Panc1 (cell line): ENCODE results near the gene KCNMA1. TPM values are rescaled to one million over a fixed set of nuclear protein-coding genes. Genes with fewer than 3 reads are reported as not detected.

Experiments
- ATAC-seq: fragments of 200-7000 bp; cut with Tn5 transposase; 2 replicates; pipeline ENCODE4 v1.9.1; 2020; ENCODE audit warnings: mild to moderate bottlenecking, moderate library complexity
- BruUV-seq: library from RNA; stranded (reverse); fragments of 400-500 nt; replicated peaks from 2 replicates; lab custom pipeline; 2021; lab: Mats Ljungman, UMichigan
- CTCF ChIA-PET: fragments of 300-600 bp; sonication (Branson Sonifier 250); formaldehyde crosslinking; loops from one replicate; lab custom pipeline; 2022; ENCODE audit warnings: antibody characterized with exemption; lab: Charles Lee
- POLR2A ChIA-PET: fragments of 300-600 bp; sonication (Branson Sonifier 250); formaldehyde crosslinking; loops from one replicate; lab custom pipeline; 2022; ENCODE audit warnings: antibody characterized with exemption; lab: Charles Lee
- DNase-seq: peaks from one replicate; pipeline ENCODE4 v3.0.0-alpha.2; 2010; ENCODE audit warnings: low read depth, low spot score
- H3K27ac ChIP-seq: 2 replicates; pipeline ENCODE4 v1.5.1; 2011; ENCODE audit warnings: mild to moderate bottlenecking, low read length, inconsistent platforms
- H3K27me3 ChIP-seq: fragments of 200-500 bp; sonication (Bioruptor generic); 2 replicates; pipeline ENCODE4 v1.6.0; 2014; ENCODE audit warnings: low read length, inconsistent platforms; ENCODE audit not compliant: control insufficient read depth, insufficient read depth
- H3K36me3 ChIP-seq: fragments of 200-500 bp; sonication (Bioruptor generic); 2 replicates; pipeline ENCODE4 v1.5.1; 2014; ENCODE audit warnings: inconsistent platforms, mild to moderate bottlenecking, low read length, moderate library complexity; ENCODE audit not compliant: control insufficient read depth, insufficient read depth
- H3K4me1 ChIP-seq: 2 replicates; pipeline ENCODE4 v1.5.1; 2011; ENCODE audit warnings: inconsistent platforms, mild to moderate bottlenecking, low read length, moderate library complexity; ENCODE audit not compliant: control insufficient read depth, insufficient read depth
- H3K4me3 ChIP-seq, 2 experiments: 2 replicates each; pipeline ENCODE4 v1.5.1; 2011 to 2012; ENCODE audit warnings: low read depth in 2 of 2, low read length in 2 of 2, mild to moderate bottlenecking in 2 of 2, inconsistent platforms in 1 of 2, moderate library complexity in 1 of 2
- H3K9me3 ChIP-seq: fragments of 200-500 bp; sonication (Bioruptor generic); 2 replicates; pipeline ENCODE4 v1.5.1; 2014; ENCODE audit warnings: low read depth, mild to moderate bottlenecking, inconsistent platforms, low read length, moderate library complexity; ENCODE audit not compliant: control insufficient read depth, insufficient read depth
- POLR2AphosphoS5 ChIP-seq: IDR thresholded peaks from 2 replicates; pipeline ENCODE4 v1.6.1; 2012; ENCODE audit warnings: mild to moderate bottlenecking, low read depth, low read length, moderate library complexity
- SIN3A ChIP-seq: IDR thresholded peaks from 2 replicates; pipeline ENCODE4 v1.6.1; 2012; ENCODE audit warnings: low read depth, mild to moderate bottlenecking, low read length, moderate library complexity, borderline replicate concordance; ENCODE audit not compliant: insufficient read depth
- TCF7L2 ChIP-seq: IDR thresholded peaks from 2 replicates; pipeline ENCODE4 v1.6.1; 2011; ENCODE audit warnings: mild to moderate bottlenecking, low read depth, low read length, inconsistent platforms
- in situ Hi-C: cut with HindIII; loops from 2 replicates; pipeline ENCODE4 v1.10.0; 2016; ENCODE audit warnings: low sequenced_read_pairs, low pct_unique_long_range_greater_than_20kb
- intact Hi-C: fragments of 100-400 bp; cut with micrococcal nuclease; formaldehyde crosslinking; loops from one replicate; pipeline ENCODE4 v1.10.0; 2022; ENCODE audit not compliant: unreplicated experiment
- total RNA-seq: library from RNA; stranded (reverse); gene quantifications from one replicate; pipeline ENCODE4 v1.2.1, GENCODE V29; 2021; ENCODE audit not compliant: unreplicated experiment
- TF ChIP-seq, protein P1 (sequence below): fragments of 450-650 bp; IDR thresholded peaks from 2 replicates; pipeline ENCODE4 v1.5.1; 2017; ENCODE audit warnings: mild to moderate bottlenecking
- TF ChIP-seq, protein P2 (sequence below), 2 experiments: IDR thresholded peaks; 2 replicates each; pipeline ENCODE4 v1.6.1; 2011 to 2012; ENCODE audit warnings: low read depth in 2 of 2, control low read depth in 1 of 2, low read length in 1 of 2, mild to moderate bottlenecking in 1 of 2, moderate library complexity in 1 of 2; ENCODE audit not compliant: insufficient read depth in 1 of 2

Gene KCNMA1
- total RNA-seq, 1 experiment from 2014 or later: 91.9 TPM

DNA sequence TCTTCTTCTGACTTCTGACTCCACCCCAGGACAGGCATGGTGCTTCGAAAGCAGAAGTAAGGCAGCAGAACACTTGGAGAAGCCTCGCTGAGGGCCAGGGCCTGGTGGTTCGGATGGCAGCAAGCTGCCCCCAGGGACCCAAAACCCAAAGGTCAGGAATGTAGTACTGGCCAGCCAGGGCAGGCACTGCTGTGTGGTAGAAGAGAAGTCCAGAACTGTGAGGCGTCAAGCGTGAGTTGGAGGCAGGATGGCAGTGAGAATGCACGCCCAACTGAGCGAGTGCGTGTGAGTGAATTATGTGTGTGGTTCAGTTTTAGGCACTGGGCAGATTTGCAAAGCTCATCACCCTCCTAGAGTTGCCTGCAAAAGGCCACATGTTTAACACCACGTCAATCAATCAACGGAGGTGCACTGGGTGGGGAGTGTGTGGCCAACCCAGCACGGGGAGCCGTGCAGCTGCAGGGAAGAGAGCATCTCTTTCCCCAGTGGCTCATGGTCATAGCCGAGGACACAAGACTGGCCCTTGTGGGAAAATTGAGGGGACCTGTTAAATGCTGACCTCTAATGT, 144.3 kb downstream of the KCNMA1 start:
- Histone ChIP-seq H3K9me3 (no peaks in the 10 kb centered on the region), H3K4me3 (no peak overlapping the region), H3K27ac (no peak overlapping the region), H3K4me1 (peaks cover 34% of the 10 kb centered on the region), H3K36me3 (no peaks in the 10 kb centered on the region), H3K27me3 (no peaks in the 10 kb centered on the region)
- in situ Hi-C loops: no loop called here
- intact Hi-C loops: no loop called here
- no peak for ATAC-seq
- TF ChIP-seq SIN3A: no peak
- TF ChIP-seq, protein P1, sequence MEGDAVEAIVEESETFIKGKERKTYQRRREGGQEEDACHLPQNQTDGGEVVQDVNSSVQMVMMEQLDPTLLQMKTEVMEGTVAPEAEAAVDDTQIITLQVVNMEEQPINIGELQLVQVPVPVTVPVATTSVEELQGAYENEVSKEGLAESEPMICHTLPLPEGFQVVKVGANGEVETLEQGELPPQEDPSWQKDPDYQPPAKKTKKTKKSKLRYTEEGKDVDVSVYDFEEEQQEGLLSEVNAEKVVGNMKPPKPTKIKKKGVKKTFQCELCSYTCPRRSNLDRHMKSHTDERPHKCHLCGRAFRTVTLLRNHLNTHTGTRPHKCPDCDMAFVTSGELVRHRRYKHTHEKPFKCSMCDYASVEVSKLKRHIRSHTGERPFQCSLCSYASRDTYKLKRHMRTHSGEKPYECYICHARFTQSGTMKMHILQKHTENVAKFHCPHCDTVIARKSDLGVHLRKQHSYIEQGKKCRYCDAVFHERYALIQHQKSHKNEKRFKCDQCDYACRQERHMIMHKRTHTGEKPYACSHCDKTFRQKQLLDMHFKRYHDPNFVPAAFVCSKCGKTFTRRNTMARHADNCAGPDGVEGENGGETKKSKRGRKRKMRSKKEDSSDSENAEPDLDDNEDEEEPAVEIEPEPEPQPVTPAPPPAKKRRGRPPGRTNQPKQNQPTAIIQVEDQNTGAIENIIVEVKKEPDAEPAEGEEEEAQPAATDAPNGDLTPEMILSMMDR: no peak
- no peak for TF ChIP-seq POLR2AphosphoS5
- TF ChIP-seq, protein P2, sequence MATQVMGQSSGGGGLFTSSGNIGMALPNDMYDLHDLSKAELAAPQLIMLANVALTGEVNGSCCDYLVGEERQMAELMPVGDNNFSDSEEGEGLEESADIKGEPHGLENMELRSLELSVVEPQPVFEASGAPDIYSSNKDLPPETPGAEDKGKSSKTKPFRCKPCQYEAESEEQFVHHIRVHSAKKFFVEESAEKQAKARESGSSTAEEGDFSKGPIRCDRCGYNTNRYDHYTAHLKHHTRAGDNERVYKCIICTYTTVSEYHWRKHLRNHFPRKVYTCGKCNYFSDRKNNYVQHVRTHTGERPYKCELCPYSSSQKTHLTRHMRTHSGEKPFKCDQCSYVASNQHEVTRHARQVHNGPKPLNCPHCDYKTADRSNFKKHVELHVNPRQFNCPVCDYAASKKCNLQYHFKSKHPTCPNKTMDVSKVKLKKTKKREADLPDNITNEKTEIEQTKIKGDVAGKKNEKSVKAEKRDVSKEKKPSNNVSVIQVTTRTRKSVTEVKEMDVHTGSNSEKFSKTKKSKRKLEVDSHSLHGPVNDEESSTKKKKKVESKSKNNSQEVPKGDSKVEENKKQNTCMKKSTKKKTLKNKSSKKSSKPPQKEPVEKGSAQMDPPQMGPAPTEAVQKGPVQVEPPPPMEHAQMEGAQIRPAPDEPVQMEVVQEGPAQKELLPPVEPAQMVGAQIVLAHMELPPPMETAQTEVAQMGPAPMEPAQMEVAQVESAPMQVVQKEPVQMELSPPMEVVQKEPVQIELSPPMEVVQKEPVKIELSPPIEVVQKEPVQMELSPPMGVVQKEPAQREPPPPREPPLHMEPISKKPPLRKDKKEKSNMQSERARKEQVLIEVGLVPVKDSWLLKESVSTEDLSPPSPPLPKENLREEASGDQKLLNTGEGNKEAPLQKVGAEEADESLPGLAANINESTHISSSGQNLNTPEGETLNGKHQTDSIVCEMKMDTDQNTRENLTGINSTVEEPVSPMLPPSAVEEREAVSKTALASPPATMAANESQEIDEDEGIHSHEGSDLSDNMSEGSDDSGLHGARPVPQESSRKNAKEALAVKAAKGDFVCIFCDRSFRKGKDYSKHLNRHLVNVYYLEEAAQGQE (IDR thresholded peaks at IDR 0.05; ENCODE audit: insufficient read depth in 1 of 2, low read depth in 2 of 2, low read length in 1 of 2): no peak
- no peak for TF ChIP-seq TCF7L2
- DNase-seq: no peak
- ChIA-PET CTCF (no interaction called here), POLR2A (no interaction called here)
- BruUV-seq: no TSS peak

DNA sequence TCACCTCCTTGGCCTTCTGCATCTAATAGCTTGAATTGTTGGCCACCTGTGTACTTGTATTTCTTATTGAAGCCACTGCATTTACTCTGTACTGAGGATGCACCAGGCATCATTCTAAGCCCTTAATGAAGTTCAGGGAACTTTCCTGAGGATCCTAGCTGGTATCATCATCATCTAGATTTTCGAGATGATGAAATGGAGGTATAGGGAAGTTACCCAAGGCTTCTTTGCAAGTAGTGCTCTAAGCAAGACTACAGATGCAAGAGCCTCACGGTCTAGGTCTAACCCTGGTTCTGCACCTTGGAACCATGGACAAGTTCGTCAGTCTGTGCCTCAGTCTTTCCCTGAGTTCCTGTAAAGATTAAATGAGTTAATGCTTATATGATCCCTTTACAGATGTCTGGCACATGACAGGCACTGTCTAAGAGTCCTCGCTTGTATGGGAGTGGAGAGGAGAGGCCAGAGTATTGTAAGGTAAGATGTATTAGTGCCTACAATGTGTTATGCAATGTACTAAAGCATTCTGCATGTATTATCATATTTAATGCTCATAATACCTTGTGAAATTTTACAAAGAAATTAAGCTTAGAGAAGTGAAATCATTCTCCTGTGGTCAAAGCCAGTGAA, 145.1 kb downstream of the KCNMA1 start:
- in situ Hi-C loops: no loop called here
- no TSS peak for BruUV-seq
- H3K27ac ChIP-seq: no peak overlapping the region
- CTCF ChIA-PET: no interaction called here
- no peak for TF ChIP-seq SIN3A
- TF ChIP-seq, protein P2 (IDR thresholded peaks at IDR 0.05; ENCODE audit: insufficient read depth in 1 of 2, low read depth in 2 of 2, low read length in 1 of 2): no peak
- no peak for TF ChIP-seq POLR2AphosphoS5
- no peak for TF ChIP-seq TCF7L2
- TF ChIP-seq, protein P1: no peak
- H3K4me3 ChIP-seq: no peak overlapping the region
- ATAC-seq (no peak), DNase-seq (no peak)
- no peaks in the 10 kb centered on the region for H3K27me3 ChIP-seq
- no peaks in the 10 kb centered on the region for H3K36me3 ChIP-seq
- peaks cover 26% of the 10 kb centered on the region for H3K4me1 ChIP-seq
- H3K9me3 ChIP-seq: no peaks in the 10 kb centered on the region
- POLR2A ChIA-PET: no interaction called here
- intact Hi-C loops: no loop called here
